EL (cell line): ENCODE measurements around the gene SELENOP.
"Not testable (repeated sequence)": the region's sequence is repeated elsewhere in the genome, so short reads cannot be mapped to it uniquely, and the experiment has no call there.

ENCODE experiments used
- DNase-seq: peaks from one replicate; pipeline ENCODE4 v3.0.0-alpha.2; 2016

The SELENOP gene

GRCh38 chr5:42826757-42827515, 15.2 kb upstream of the SELENOP start:
- DNase-seq, result no peak

- no peak for DNase-seq
These were observed 13.9 kb upstream of the SELENOP start for GRCh38 chr5:42825422-42826148.

- no peak for DNase-seq
These were observed 12.8 kb upstream of the SELENOP start for GRCh38 chr5:42824347-42824976.

GRCh38 chr5:42822548-42822947, 10.9 kb upstream of the SELENOP start:
- DNase-seq, result no peak

GRCh38 chr5:42819745-42820144, 8.1 kb upstream of the SELENOP start:
- no peak for DNase-seq

- not testable (repeated sequence) for DNase-seq
These were observed 4.9 kb upstream of the SELENOP start for GRCh38 chr5:42816546-42816945.

- DNase-seq, result no peak
These were observed 1.8 kb upstream of the SELENOP start for GRCh38 chr5:42813533-42813932.

- no peak for DNase-seq
These were observed 928 bp upstream of the SELENOP start for GRCh38 chr5:42812620-42813019.

GRCh38 chr5:42810834-42811590, 680 bp downstream of the SELENOP start:
- DNase-seq, result no peak

- DNase-seq, result no peak
These were observed 2.6 kb downstream of the SELENOP start for GRCh38 chr5:42808888-42809611.

GRCh38 chr5:42807722-42808447, 3.8 kb downstream of the SELENOP start:
- DNase-seq, result no peak

- DNase-seq, result no peak
These were observed 4.9 kb downstream of the SELENOP start for GRCh38 chr5:42806701-42807262.

GRCh38 chr5:42806004-42806700, 5.5 kb downstream of the SELENOP start:
- DNase-seq, result no peak

- no peak for DNase-seq
These were observed 6.9 kb downstream of the SELENOP start for GRCh38 chr5:42804717-42805339.

GRCh38 chr5:42801516-42802166, 10.1 kb downstream of the SELENOP start:
- DNase-seq, result no peak

- DNase-seq, result no peak
These were observed 10.9 kb downstream of the SELENOP start for GRCh38 chr5:42800748-42801330.

GRCh38 chr5:42799668-42800114, 12.0 kb downstream of the SELENOP start:
- no peak for DNase-seq

- DNase-seq, result no peak
These were observed 12.5 kb downstream of the SELENOP start for GRCh38 chr5:42799241-42799608.
